H1 (cell line): Measurements from ENCODE around the gene KLK8. TPM values are rescaled to one million over a fixed set of nuclear protein-coding genes. Genes with fewer than 3 reads are reported as not detected.

Experiments
- CHD1 ChIP-seq: IDR thresholded peaks from 2 replicates; pipeline ENCODE4 v1.6.1; 2012; ENCODE audit warnings: low read depth, low read length, improper control_type of control experiment
- POU5F1 ChIP-seq: IDR thresholded peaks from 2 replicates; pipeline ENCODE4 v1.6.1; 2011; ENCODE audit warnings: low read depth, mild to moderate bottlenecking, low read length, moderate library complexity
- SAP30 ChIP-seq: fragments of 300-600 bp; sonication (generic); IDR thresholded peaks from 2 replicates; pipeline ENCODE4 v1.7.1; 2012; ENCODE audit warnings: low read length, moderate library complexity, mild to moderate bottlenecking, inconsistent platforms; ENCODE audit not compliant: insufficient read depth, insufficient replicate concordance
- polyA plus RNA-seq, 7 experiments: library from polyadenylated mRNA; depleted of rRNA in 3 of 7; stranded (reverse) in 5 of 7; unstranded in 2 of 7; fragments of >200 nt in 5 of 7; fragments of 200-250 nt in 2 of 7; gene quantifications; 1 replicate in 5 of 7; 2 replicates in 1 of 7; 4 replicates in 1 of 7; pipeline versions ENCODE4 v1.2.1 to v1.2.3, GENCODE V29; 2011 to 2013; ENCODE audit warnings: missing spikeins in 2 of 7, mixed read lengths in 2 of 7
- total RNA-seq: library from RNA; stranded (reverse); fragmentation: NEBNext Ultra II Directional; extraction: Animal tissue kit (Norgen Biotek cat#: 25700); gene quantifications from 2 replicates; pipeline ENCODE4 v1.2.1, GENCODE V29; 2021
- TF ChIP-seq, protein P1 (sequence below): IDR thresholded peaks from 2 replicates; pipeline ENCODE4 v1.6.1; 2012; ENCODE audit warnings: low read length, inconsistent platforms

Gene KLK8
- total and polyA plus RNA-seq, 2 of the 8 experiments (the other 6 are each of a cell fraction or from before 2014, with no cell fraction given) = 2.9 to 3.6 TPM

DNA sequence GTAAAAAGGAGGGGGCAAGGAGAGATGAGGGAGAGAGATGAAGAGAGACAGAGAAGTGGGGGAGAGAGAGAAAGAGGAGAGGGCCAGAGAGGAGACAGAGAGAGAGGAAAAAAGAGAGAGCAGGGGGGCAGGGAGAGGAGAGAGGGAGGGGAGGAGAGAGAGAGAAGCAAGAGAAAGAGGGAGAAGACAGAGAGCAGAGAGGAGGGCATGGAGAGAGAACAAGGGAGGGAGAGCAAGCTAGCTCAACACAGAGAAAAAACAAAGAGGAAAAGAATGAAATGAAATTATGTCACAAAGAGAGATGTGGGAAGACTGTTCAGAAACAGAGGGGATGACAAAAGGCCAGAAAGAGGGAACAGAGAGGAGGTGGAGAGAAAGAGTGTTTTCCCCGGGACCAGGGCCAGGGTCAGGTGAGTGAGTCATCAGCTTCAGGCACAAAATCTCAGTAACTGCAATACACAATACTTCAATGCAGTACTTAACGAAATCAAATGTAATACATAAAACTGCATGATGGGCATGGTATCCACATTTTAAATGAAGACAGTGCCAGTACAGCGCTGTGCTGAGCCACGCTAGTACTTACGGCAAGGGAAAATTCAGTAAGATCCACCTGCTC lies 22.5 kb downstream of the KLK8 start (continued):
- TF ChIP-seq, protein P1, sequence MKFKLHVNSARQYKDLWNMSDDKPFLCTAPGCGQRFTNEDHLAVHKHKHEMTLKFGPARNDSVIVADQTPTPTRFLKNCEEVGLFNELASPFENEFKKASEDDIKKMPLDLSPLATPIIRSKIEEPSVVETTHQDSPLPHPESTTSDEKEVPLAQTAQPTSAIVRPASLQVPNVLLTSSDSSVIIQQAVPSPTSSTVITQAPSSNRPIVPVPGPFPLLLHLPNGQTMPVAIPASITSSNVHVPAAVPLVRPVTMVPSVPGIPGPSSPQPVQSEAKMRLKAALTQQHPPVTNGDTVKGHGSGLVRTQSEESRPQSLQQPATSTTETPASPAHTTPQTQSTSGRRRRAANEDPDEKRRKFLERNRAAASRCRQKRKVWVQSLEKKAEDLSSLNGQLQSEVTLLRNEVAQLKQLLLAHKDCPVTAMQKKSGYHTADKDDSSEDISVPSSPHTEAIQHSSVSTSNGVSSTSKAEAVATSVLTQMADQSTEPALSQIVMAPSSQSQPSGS = no peak
- TF ChIP-seq POU5F1 = no peak
- no peak for TF ChIP-seq SAP30
- TF ChIP-seq CHD1 = no peak
